Measurements from ENCODE around the gene COL20A1.

COL20A1 gene

DNA sequence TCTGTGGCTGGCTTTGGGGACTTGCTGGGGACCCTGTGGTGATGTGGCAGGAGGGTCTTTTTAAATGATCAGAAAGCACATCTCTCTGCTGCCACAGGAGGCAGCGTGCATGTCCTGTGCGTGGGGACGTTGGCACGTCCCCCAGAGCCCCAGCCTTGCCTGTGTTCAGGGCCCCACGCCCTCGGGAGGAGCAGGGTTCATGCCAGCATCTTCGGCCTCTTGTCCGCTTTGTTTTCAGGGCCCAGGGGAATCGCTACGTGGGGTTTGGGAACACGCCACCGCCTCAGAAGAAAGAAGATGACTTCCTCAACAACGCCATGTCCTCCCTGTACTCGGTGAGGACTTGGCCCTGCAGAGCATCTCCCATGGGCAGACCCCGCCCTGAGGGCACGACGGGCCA is 14.3 kb upstream of the COL20A1 start:
- peaks cover 6% of the 10 kb centered on the region for H3K4me1 ChIP-seq (ENCODE audit: insufficient read depth, poor library complexity, severe bottlenecking)
- DNase-seq (ENCODE audit: low spot score), result peak; percentile 70
- H3K4me3 ChIP-seq (ENCODE audit: severe bottlenecking), result no peak overlapping the region
- TF ChIP-seq, protein P1, sequence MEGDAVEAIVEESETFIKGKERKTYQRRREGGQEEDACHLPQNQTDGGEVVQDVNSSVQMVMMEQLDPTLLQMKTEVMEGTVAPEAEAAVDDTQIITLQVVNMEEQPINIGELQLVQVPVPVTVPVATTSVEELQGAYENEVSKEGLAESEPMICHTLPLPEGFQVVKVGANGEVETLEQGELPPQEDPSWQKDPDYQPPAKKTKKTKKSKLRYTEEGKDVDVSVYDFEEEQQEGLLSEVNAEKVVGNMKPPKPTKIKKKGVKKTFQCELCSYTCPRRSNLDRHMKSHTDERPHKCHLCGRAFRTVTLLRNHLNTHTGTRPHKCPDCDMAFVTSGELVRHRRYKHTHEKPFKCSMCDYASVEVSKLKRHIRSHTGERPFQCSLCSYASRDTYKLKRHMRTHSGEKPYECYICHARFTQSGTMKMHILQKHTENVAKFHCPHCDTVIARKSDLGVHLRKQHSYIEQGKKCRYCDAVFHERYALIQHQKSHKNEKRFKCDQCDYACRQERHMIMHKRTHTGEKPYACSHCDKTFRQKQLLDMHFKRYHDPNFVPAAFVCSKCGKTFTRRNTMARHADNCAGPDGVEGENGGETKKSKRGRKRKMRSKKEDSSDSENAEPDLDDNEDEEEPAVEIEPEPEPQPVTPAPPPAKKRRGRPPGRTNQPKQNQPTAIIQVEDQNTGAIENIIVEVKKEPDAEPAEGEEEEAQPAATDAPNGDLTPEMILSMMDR (IDR thresholded peaks at IDR 0.05; ENCODE audit: poor library complexity, severe bottlenecking), result no peak
- peaks cover 91% of the 10 kb centered on the region for H3K36me3 ChIP-seq (ENCODE audit: low read depth)
- no peak for ATAC-seq (ENCODE audit: low read depth)
- H3K9me3 ChIP-seq (ENCODE audit: severe bottlenecking), result no peaks in the 10 kb centered on the region
- H3K27me3 ChIP-seq (ENCODE audit: insufficient read depth, poor library complexity, severe bottlenecking), result no peaks in the 10 kb centered on the region
- no peak overlapping the region for H3K27ac ChIP-seq (ENCODE audit: poor library complexity, severe bottlenecking)

DNA sequence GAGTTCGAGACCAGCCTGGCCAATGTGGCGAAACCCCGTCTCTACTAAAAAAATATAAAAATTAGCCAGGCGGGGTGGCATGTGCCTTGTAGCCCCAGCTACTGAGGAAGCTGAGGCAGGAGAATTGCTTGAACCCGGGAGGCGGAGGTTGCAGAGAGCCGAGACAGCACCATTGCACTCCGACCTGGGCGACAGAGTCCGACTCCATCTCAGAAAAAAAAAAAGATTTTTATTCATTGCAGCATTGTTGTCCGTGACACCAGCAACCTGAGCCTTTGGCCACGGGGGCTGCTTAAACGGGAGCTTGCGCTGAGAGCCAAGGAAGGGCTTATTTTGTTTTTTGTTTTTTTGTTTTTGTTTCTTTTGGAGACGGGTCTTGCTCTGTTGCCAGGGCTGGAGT is 13.1 kb upstream of the COL20A1 start:
- no peaks in the 10 kb centered on the region for H3K9me3 ChIP-seq (ENCODE audit: severe bottlenecking)
- H3K4me1 ChIP-seq (ENCODE audit: insufficient read depth, poor library complexity, severe bottlenecking), result no peaks in the 10 kb centered on the region
- no peak for ATAC-seq (ENCODE audit: low read depth)
- H3K27ac ChIP-seq (ENCODE audit: poor library complexity, severe bottlenecking), result no peak overlapping the region
- TF ChIP-seq, protein P1 (IDR thresholded peaks at IDR 0.05; ENCODE audit: poor library complexity, severe bottlenecking), result no peak
- no peak overlapping the region for H3K4me3 ChIP-seq (ENCODE audit: severe bottlenecking)
- DNase-seq (ENCODE audit: low spot score), result peak; percentile 57
- no peaks in the 10 kb centered on the region for H3K27me3 ChIP-seq (ENCODE audit: insufficient read depth, poor library complexity, severe bottlenecking)
- H3K36me3 ChIP-seq (ENCODE audit: low read depth), result peaks cover 88% of the 10 kb centered on the region

DNA sequence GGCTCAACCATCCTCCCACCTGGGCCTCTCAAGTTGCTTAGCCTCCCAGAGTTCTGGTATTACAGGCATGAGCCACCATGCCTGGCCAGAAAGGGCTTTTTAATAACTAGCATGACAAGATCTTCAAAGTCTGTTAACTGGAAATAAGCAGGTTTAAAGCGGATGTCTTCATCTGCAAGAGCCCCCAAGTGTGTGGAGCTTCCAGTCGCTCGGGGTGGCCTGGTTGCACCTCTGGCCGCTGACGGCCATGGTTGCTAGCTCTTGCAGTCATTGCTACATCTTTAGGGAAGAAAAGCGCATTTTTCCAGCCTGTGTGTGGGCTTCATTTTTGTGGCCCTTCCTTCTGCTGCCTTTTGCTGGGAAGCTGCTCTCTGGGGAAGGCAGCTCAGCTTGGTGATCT is 12.6 kb upstream of the COL20A1 start:
- TF ChIP-seq, protein P1 (IDR thresholded peaks at IDR 0.05; ENCODE audit: poor library complexity, severe bottlenecking), result no peak
- ATAC-seq (ENCODE audit: low read depth), result no peak
- Histone ChIP-seq H3K27ac (ENCODE audit: poor library complexity, severe bottlenecking) (no peak overlapping the region), H3K27me3 (ENCODE audit: insufficient read depth, poor library complexity, severe bottlenecking) (no peaks in the 10 kb centered on the region), H3K4me3 (ENCODE audit: severe bottlenecking) (no peak overlapping the region), H3K4me1 (ENCODE audit: insufficient read depth, poor library complexity, severe bottlenecking) (no peaks in the 10 kb centered on the region), H3K36me3 (ENCODE audit: low read depth) (peaks cover 88% of the 10 kb centered on the region), H3K9me3 (ENCODE audit: severe bottlenecking) (no peaks in the 10 kb centered on the region)
- DNase-seq (ENCODE audit: low spot score), result peak; percentile 69

DNA sequence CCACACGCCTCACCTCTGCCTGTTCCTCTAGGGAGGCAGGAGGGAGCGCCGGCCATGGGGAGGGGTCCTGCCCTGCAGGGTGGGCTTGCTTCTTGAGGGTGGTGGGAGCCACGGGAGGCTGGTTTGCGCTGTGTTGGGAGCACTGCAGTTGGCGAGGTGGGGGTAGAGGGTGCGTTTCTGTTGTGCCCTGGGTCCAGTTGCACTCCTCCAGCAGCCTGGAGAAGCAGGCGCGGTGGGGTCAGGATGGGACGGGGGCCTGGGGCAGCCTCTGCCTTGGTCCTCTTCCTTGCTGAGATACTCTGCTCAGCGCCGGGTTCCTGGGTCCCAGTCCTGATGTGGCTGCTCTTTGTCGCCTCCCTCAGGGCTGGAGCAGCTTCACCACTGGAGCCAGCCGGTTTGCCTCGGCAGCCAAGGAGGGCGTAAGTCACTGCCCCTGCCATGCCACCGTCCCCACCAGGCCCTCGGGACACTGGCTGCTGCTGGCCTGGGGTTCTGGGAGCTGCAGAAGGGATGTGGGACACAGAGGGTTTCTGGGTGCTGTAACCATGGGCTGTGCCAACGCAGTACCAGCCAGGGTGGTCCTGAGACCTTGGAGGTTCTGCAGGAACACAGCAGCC is 11.9 kb upstream of the COL20A1 start:
- Histone ChIP-seq H3K4me1 (ENCODE audit: insufficient read depth, poor library complexity, severe bottlenecking) (no peaks in the 10 kb centered on the region), H3K27me3 (ENCODE audit: insufficient read depth, poor library complexity, severe bottlenecking) (no peaks in the 10 kb centered on the region), H3K4me3 (ENCODE audit: severe bottlenecking) (no peak overlapping the region), H3K27ac (ENCODE audit: poor library complexity, severe bottlenecking) (no peak overlapping the region), H3K9me3 (ENCODE audit: severe bottlenecking) (no peaks in the 10 kb centered on the region), H3K36me3 (ENCODE audit: low read depth) (peaks cover 88% of the 10 kb centered on the region)
- peak; percentile 87 for DNase-seq (ENCODE audit: low spot score)
- TF ChIP-seq, protein P1 (IDR thresholded peaks at IDR 0.05; ENCODE audit: poor library complexity, severe bottlenecking), result peak; percentile 48
- ATAC-seq (ENCODE audit: low read depth), result no peak
